Measurements from ENCODE around the gene CDH16. TPM values are rescaled to one million over a fixed set of nuclear protein-coding genes. Genes with fewer than 3 reads are reported as not detected.

Gene CDH16
- total and polyA plus RNA-seq, 2 donors (not counting 1 experiment from before 2014, with no cell fraction given), result not detected

GRCh38 chr16:66954097-66954659 lies 35.5 kb upstream of the CDH16 start:
- Histone ChIP-seq H3K9ac (ENCODE audit: insufficient read depth, low read length) (no peak overlapping the region), H3K27me3 (ENCODE audit: control insufficient read depth, insufficient read depth, low read length) (peaks cover 5% of the 10 kb centered on the region), H3K4me3 (replicated peaks in 1 of 4; ENCODE audit: control extremely low read depth in 1 of 4, insufficient read depth in 1 of 4, low read depth in 3 of 4, low read length in 4 of 4) (no peak overlapping the region), H3K79me2 (ENCODE audit: control insufficient read depth, insufficient read depth, low read length) (no peaks in the 10 kb centered on the region), H3K36me3 (ENCODE audit: control insufficient read depth, insufficient read depth, low read length) (no peaks in the 10 kb centered on the region), H2AFZ (ENCODE audit: low read length) (no peak overlapping the region), H3K9me3 (ENCODE audit: control insufficient read depth, insufficient read depth, low read depth, low read length) (no peaks in the 10 kb centered on the region), H3K27ac (ENCODE audit: insufficient read depth, low read length) (no peak overlapping the region), H4K20me1 (ENCODE audit: control insufficient read depth, extremely low read depth, insufficient read depth, low read length) (no peaks in the 10 kb centered on the region), H3K4me2 (ENCODE audit: extremely low read depth, insufficient read depth, low read length) (no peak overlapping the region), H3K4me1 (ENCODE audit: control insufficient read depth, extremely low read depth, insufficient read depth, low read length) (no peaks in the 10 kb centered on the region)
- TF ChIP-seq EZH2 (IDR thresholded peaks at IDR 0.05; ENCODE audit: low read length, missing control alignments), result no peak
- peak; percentile 86 to 91 for TF ChIP-seq CTCF (conservative IDR thresholded peaks at IDR 0.05 in 1 of 2, IDR thresholded peaks at IDR 0.05 in 1 of 2; ENCODE audit: low read depth in 1 of 2, low read length in 2 of 2)
- peak; percentile 58 to 77 for DNase-seq (ENCODE audit: low read depth in 2 of 2)

- H3K4me1 ChIP-seq (ENCODE audit: control insufficient read depth, extremely low read depth, insufficient read depth, low read length), result no peaks in the 10 kb centered on the region
- peaks cover 9% of the 10 kb centered on the region for H3K27me3 ChIP-seq (ENCODE audit: control insufficient read depth, insufficient read depth, low read length)
- no peaks in the 10 kb centered on the region for H3K36me3 ChIP-seq (ENCODE audit: control insufficient read depth, insufficient read depth, low read length)
- no peak overlapping the region for H3K9ac ChIP-seq (ENCODE audit: insufficient read depth, low read length)
- no peaks in the 10 kb centered on the region for H4K20me1 ChIP-seq (ENCODE audit: control insufficient read depth, extremely low read depth, insufficient read depth, low read length)
- H3K79me2 ChIP-seq (ENCODE audit: control insufficient read depth, insufficient read depth, low read length), result no peaks in the 10 kb centered on the region
- H3K4me2 ChIP-seq (ENCODE audit: extremely low read depth, insufficient read depth, low read length), result no peak overlapping the region
- H3K9me3 ChIP-seq (ENCODE audit: control insufficient read depth, insufficient read depth, low read depth, low read length), result no peaks in the 10 kb centered on the region
- DNase-seq (ENCODE audit: low read depth in 2 of 2), result no peak
- TF ChIP-seq CTCF (conservative IDR thresholded peaks at IDR 0.05 in 1 of 2, IDR thresholded peaks at IDR 0.05 in 1 of 2; ENCODE audit: low read depth in 1 of 2, low read length in 2 of 2) (no peak), EZH2 (IDR thresholded peaks at IDR 0.05; ENCODE audit: low read length, missing control alignments) (no peak)
- H2AFZ ChIP-seq (ENCODE audit: low read length), result no peak overlapping the region
- H3K4me3 ChIP-seq (replicated peaks in 1 of 4; ENCODE audit: control extremely low read depth in 1 of 4, insufficient read depth in 1 of 4, low read depth in 3 of 4, low read length in 4 of 4), result no peak overlapping the region
- no peak overlapping the region for H3K27ac ChIP-seq (ENCODE audit: insufficient read depth, low read length)
Observed at GRCh38 chr16:66953462-66954096, 34.9 kb upstream of the CDH16 start.

DNA sequence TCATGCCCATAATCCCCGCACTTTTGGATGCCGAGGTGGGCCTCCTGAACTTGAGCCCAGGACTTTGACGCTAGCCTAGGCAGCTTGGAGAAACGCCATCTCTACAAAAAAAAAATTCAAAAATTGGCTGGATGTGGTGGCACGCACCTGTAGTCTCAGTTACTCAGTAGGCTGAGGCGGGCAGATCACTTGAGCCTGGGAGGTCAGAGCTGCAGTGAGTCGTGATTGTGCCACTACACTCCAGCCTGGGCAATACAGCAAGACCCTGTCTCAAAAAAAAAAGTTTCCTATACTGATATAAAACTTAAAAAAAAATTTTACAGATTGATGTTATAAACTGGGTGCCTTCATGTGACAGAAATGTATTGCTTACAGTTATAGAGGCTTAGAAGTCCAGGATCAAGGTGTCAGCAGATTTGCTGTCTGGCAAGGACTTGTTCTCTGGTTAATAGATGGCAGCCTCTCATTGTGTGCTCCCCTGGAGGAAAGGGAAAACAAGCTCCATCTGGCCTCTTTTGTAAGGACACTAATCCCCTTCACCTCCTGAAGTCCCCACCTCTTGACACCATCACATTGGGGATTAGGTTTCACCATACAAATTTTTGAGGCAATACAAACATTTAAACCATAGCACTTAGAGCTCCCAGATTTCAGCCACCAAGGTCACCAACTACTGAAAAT lies 33.9 kb upstream of the CDH16 start:
- no peaks in the 10 kb centered on the region for H3K4me1 ChIP-seq (ENCODE audit: control insufficient read depth, extremely low read depth, insufficient read depth, low read length)
- peaks cover 10% of the 10 kb centered on the region for H3K27me3 ChIP-seq (ENCODE audit: control insufficient read depth, insufficient read depth, low read length)
- no peaks in the 10 kb centered on the region for H3K9me3 ChIP-seq (ENCODE audit: control insufficient read depth, insufficient read depth, low read depth, low read length)
- no peak overlapping the region for H2AFZ ChIP-seq (ENCODE audit: low read length)
- no peak overlapping the region for H3K9ac ChIP-seq (ENCODE audit: insufficient read depth, low read length)
- H3K79me2 ChIP-seq (ENCODE audit: control insufficient read depth, insufficient read depth, low read length), result no peaks in the 10 kb centered on the region
- DNase-seq (ENCODE audit: low read depth in 2 of 2), result no peak
- no peak overlapping the region for H3K27ac ChIP-seq (ENCODE audit: insufficient read depth, low read length)
- H3K4me3 ChIP-seq (replicated peaks in 1 of 4; ENCODE audit: control extremely low read depth in 1 of 4, insufficient read depth in 1 of 4, low read depth in 3 of 4, low read length in 4 of 4), result no peak overlapping the region
- no peak for TF ChIP-seq EZH2 (IDR thresholded peaks at IDR 0.05; ENCODE audit: low read length, missing control alignments)
- no peak for TF ChIP-seq CTCF (conservative IDR thresholded peaks at IDR 0.05 in 1 of 2, IDR thresholded peaks at IDR 0.05 in 1 of 2; ENCODE audit: low read depth in 1 of 2, low read length in 2 of 2)
- H4K20me1 ChIP-seq (ENCODE audit: control insufficient read depth, extremely low read depth, insufficient read depth, low read length), result no peaks in the 10 kb centered on the region
- no peak overlapping the region for H3K4me2 ChIP-seq (ENCODE audit: extremely low read depth, insufficient read depth, low read length)
- no peaks in the 10 kb centered on the region for H3K36me3 ChIP-seq (ENCODE audit: control insufficient read depth, insufficient read depth, low read length)

Data from fibroblast of lung (primary cell).